ENCODE measurements around the gene TBPL2. TPM values are rescaled to one million over a fixed set of nuclear protein-coding genes. Genes with fewer than 3 reads are reported as not detected.

The TBPL2 gene
- total RNA-seq, 4 donors from 2014 or later: not detected

- intact Hi-C loops (cut with DNase I; ENCODE audit: low total_unique reads) (no loop called here), in situ Hi-C loops (cut with MboI; ENCODE audit: low sequenced_read_pairs in 4 of 4) (no loop called here)
- H3K27ac ChIP-seq: no peak overlapping the region
- ATAC-seq: no peak
- TF ChIP-seq POLR2A (IDR thresholded peaks at IDR 0.05): no peak
- TF ChIP-seq CTCF (IDR thresholded peaks at IDR 0.05 in 4 of 5, conservative IDR thresholded peaks at IDR 0.05 in 1 of 5): no peak
- no peak overlapping the region for H3K4me3 ChIP-seq
- no peaks in the 10 kb centered on the region for H3K27me3 ChIP-seq
- peaks cover 0 to 8% of the 10 kb centered on the region in 2 donors for H3K4me1 ChIP-seq
- DNase-seq: no peak
- no peaks in the 10 kb centered on the region for H3K36me3 ChIP-seq
- H3K9me3 ChIP-seq: no peaks in the 10 kb centered on the region
Measured at GRCh38 chr14:55450539-55450938, 10.1 kb upstream of the TBPL2 start.

- no peaks in the 10 kb centered on the region for H3K27me3 ChIP-seq
- H3K27ac ChIP-seq: no peak overlapping the region
- DNase-seq (no peak), ATAC-seq (no peak)
- no peaks in the 10 kb centered on the region for H3K36me3 ChIP-seq
- in situ Hi-C loops (cut with MboI; ENCODE audit: low sequenced_read_pairs in 4 of 4): no loop called here
- peaks cover 0 to 8% of the 10 kb centered on the region in 2 donors for H3K4me1 ChIP-seq
- intact Hi-C loops (cut with DNase I; ENCODE audit: low total_unique reads): no loop called here
- no peaks in the 10 kb centered on the region for H3K9me3 ChIP-seq
- H3K4me3 ChIP-seq: no peak overlapping the region
- TF ChIP-seq POLR2A (IDR thresholded peaks at IDR 0.05): no peak
- no peak for TF ChIP-seq CTCF (IDR thresholded peaks at IDR 0.05 in 4 of 5, conservative IDR thresholded peaks at IDR 0.05 in 1 of 5)
Measured at GRCh38 chr14:55450124-55450523, 9.7 kb upstream of the TBPL2 start.

- intact Hi-C loops (cut with DNase I; ENCODE audit: low total_unique reads): loop anchor here (10.0 kb wide), 1 partner anchor 886 kb away; no protein-coding TSS in a partner anchor
- H3K36me3 ChIP-seq: no peaks in the 10 kb centered on the region
- H3K4me3 ChIP-seq: no peak overlapping the region
- H3K9me3 ChIP-seq: no peaks in the 10 kb centered on the region
- H3K4me1 ChIP-seq: peaks cover 0 to 5% of the 10 kb centered on the region in 2 donors
- no peak overlapping the region for H3K27ac ChIP-seq
- no peak for ATAC-seq
- no peak for DNase-seq
- H3K27me3 ChIP-seq: no peaks in the 10 kb centered on the region
- TF ChIP-seq CTCF (IDR thresholded peaks at IDR 0.05 in 4 of 5, conservative IDR thresholded peaks at IDR 0.05 in 1 of 5): no peak
- no peak for TF ChIP-seq POLR2A (IDR thresholded peaks at IDR 0.05)
- in situ Hi-C loops (cut with MboI; ENCODE audit: low sequenced_read_pairs in 4 of 4): loop anchor here (10.0 to 25.0 kb wide), 3 partner anchors 362 to 1038 kb away; no protein-coding TSS in a partner anchor
Measured at GRCh38 chr14:55449116-55449515, 8.7 kb upstream of the TBPL2 start.

- in situ Hi-C loops (cut with MboI; ENCODE audit: low sequenced_read_pairs in 4 of 4) (loop anchor here (10.0 to 25.0 kb wide), 3 partner anchors 361 to 1039 kb away; no protein-coding TSS in a partner anchor), intact Hi-C loops (cut with DNase I; ENCODE audit: low total_unique reads) (loop anchor here (10.0 kb wide), 1 partner anchor 887 kb away; no protein-coding TSS in a partner anchor)
- no peak for DNase-seq
- Histone ChIP-seq H3K27ac (no peak overlapping the region), H3K4me1 (peaks cover 0 to 5% of the 10 kb centered on the region in 2 donors), H3K4me3 (no peak overlapping the region), H3K36me3 (no peaks in the 10 kb centered on the region), H3K27me3 (no peaks in the 10 kb centered on the region), H3K9me3 (no peaks in the 10 kb centered on the region)
- ATAC-seq: peak in 1 of 2 donors; percentile 46
- no peak for TF ChIP-seq CTCF (IDR thresholded peaks at IDR 0.05 in 4 of 5, conservative IDR thresholded peaks at IDR 0.05 in 1 of 5)
- no peak for TF ChIP-seq POLR2A (IDR thresholded peaks at IDR 0.05)
Measured at GRCh38 chr14:55448141-55448614, 7.8 kb upstream of the TBPL2 start.
